Keratinocyte (primary cell): ENCODE measurements around the gene TECTB.
A peak's percentile ranks its signal among the peaks of the same experiment; 100 is the strongest.

Source experiments
- CTCF ChIP-seq, 3 experiments: IDR thresholded peaks in 1 of 3; conservative IDR thresholded peaks in 1 of 3; optimal IDR thresholded peaks in 1 of 3; 2 replicates in 2 of 3; 3 replicates in 1 of 3; pipeline versions ENCODE3 to v1.5.1; 2011; ENCODE audit warnings: low read length in 3 of 3, mild to moderate bottlenecking in 3 of 3, moderate library complexity in 2 of 3, control low read depth in 1 of 3, inconsistent platforms in 1 of 3; ENCODE audit not compliant: insufficient read depth in 2 of 3; ENCODE audit errors: extremely low read depth in 1 of 3
- EZH2 ChIP-seq: IDR thresholded peaks from one replicate; pipeline ENCODE4 v1.6.1; 2012; ENCODE audit warnings: inconsistent platforms, mild to moderate bottlenecking, low read length, moderate library complexity

DNA sequence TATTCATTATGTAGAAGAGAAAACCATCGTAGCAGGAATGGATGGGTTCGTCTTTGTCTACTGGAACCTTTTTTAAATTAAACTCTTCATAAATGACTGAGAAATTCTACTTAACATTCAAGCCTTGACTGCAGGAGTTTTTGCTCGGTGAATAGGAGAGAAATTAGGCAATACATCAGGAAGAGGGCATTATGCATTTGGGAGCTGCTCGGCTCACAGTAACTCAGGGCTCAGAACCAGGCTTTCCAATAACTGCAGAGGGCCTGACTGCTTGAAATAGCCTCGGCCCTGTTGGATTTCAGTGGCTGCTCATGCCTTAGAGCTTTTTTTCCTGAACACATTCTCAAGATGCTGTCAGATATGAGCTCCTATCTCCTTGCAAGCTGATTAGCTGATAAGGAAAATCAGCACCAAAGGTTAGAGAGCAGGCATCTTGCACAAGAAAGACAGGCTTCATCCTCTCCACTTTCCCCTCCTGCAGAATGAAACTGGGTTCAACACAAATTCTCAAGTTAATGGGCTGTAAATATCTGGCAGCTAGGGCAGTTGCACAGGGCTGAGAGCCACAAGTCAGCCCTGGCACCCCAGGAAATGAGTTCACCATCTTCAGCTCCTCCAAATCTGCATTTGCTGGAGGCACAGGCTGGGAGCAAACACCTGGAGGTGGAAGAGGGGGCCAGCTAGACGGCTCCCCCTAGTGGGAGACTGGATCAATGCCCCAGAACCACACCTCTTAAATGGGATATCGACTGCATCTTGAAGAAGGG, 24.3 kb downstream of the TECTB start:
- TF ChIP-seq CTCF (optimal IDR thresholded peaks at IDR 0.05 in 1 of 3, IDR thresholded peaks at IDR 0.05 in 1 of 3, conservative IDR thresholded peaks at IDR 0.05 in 1 of 3; ENCODE audit: extremely low read depth in 1 of 3, insufficient read depth in 2 of 3, low read length in 3 of 3) (peak; percentile 81 to 93 (median 85)), EZH2 (no peak)
